ENCODE results near the gene UBE2G1. TPM values are rescaled to one million over a fixed set of nuclear protein-coding genes. Genes with fewer than 3 reads are reported as not detected.

The UBE2G1 gene
- total RNA-seq, 1 experiment from 2014 or later: 80.6 TPM

DNA sequence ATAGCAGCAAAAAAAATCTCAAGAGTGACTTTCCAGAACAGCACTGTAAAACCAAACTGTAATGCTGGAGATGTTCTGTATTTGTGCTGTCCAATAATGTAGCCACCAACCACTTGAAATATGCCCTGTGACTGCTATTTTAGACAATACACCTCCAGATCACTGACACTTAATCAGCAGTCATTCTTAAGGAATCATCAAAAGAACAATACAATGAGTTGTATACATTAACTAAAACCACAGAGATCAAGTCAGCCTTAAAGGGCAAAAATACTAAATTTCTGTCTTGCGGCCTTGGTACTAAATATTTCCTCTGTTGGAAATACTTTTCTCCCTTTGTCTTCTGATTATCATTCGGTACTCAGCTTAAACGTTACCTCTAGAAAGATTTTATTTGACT, 69.1 kb downstream of the UBE2G1 start (continued):
- TF ChIP-seq, protein P1, sequence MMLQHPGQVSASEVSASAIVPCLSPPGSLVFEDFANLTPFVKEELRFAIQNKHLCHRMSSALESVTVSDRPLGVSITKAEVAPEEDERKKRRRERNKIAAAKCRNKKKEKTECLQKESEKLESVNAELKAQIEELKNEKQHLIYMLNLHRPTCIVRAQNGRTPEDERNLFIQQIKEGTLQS (IDR thresholded peaks at IDR 0.05): no peak
- TF ChIP-seq FOSL1 (IDR thresholded peaks at IDR 0.05; ENCODE audit: low read depth) (no peak), ZFX (IDR thresholded peaks at IDR 0.05) (no peak), EGR1 (IDR thresholded peaks at IDR 0.05; ENCODE audit: low read depth) (no peak), CBX3 (IDR thresholded peaks at IDR 0.05; ENCODE audit: low read depth) (no peak), POLR2A (IDR thresholded peaks at IDR 0.05; ENCODE audit: borderline replicate concordance, extremely low read depth, insufficient read depth, insufficient read length) (no peak), JUND (IDR thresholded peaks at IDR 0.05) (no peak)

DNA sequence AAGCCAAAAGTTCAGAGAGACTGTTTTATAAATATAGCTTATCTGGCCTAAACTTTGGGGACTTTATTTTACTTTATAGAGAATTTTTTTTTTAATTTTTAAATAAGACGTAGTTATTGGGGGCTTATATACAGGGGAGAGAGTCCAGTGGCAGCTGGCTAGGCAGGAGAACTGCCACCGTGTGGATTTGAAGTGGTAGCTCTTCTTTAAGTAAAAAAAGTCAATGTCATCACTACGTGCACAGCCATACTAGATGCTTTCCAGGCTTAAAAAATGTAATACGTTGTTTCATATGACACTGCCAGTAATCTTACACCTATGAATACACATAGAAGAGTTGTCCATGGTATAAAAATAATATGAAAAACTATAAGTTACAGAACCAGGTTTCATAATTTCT, 70.8 kb downstream of the UBE2G1 start:
- ATAC-seq (no peak), DNase-seq (ENCODE audit: low read depth, low spot score) (no peak)
- no peak overlapping the region for H3K4me3 ChIP-seq (replicated peaks in 1 of 2; ENCODE audit: low read depth in 1 of 2, low read length in 2 of 2)
- RAD21 ChIA-PET (ENCODE audit: low non-redundant PET in 1 of 2, low total read pairs in 2 of 2, uncharacterized antibody in 2 of 2, unreplicated experiment in 2 of 2): no interaction called here
- no peaks in the 10 kb centered on the region for H3K9me3 ChIP-seq (ENCODE audit: control insufficient read depth in 1 of 2, insufficient read depth in 1 of 2, low read depth in 1 of 2, low read length in 2 of 2)
- peaks cover 0 to 3% of the 10 kb centered on the region in 2 experiments; a peak in 2 of 4 replicates for H3K36me3 ChIP-seq (ENCODE audit: control insufficient read depth in 1 of 2, insufficient read depth in 2 of 2, low read length in 2 of 2)
- no peaks in the 10 kb centered on the region for H3K27me3 ChIP-seq (ENCODE audit: insufficient read depth, low read length)
- intact Hi-C loops (cut with micrococcal nuclease): no loop called here
- no peak overlapping the region for H3K9ac ChIP-seq (ENCODE audit: low read length)
- peaks cover 71% of the 10 kb centered on the region for H3K79me2 ChIP-seq (ENCODE audit: insufficient read depth, low read length)
- H3K9me2 ChIP-seq (ENCODE audit: insufficient read depth): no peaks in the 10 kb centered on the region
- no peak overlapping the region for H3K4me2 ChIP-seq (ENCODE audit: low read length)
- H4K20me1 ChIP-seq (ENCODE audit: insufficient read depth): 0 out of 2 replicates have a peak, but pooled peaks cover 12% of the 10 kb centered on the region
- TF ChIP-seq CEBPB (IDR thresholded peaks at IDR 0.05; ENCODE audit: low read depth): no peak
- TF ChIP-seq, protein P2, sequence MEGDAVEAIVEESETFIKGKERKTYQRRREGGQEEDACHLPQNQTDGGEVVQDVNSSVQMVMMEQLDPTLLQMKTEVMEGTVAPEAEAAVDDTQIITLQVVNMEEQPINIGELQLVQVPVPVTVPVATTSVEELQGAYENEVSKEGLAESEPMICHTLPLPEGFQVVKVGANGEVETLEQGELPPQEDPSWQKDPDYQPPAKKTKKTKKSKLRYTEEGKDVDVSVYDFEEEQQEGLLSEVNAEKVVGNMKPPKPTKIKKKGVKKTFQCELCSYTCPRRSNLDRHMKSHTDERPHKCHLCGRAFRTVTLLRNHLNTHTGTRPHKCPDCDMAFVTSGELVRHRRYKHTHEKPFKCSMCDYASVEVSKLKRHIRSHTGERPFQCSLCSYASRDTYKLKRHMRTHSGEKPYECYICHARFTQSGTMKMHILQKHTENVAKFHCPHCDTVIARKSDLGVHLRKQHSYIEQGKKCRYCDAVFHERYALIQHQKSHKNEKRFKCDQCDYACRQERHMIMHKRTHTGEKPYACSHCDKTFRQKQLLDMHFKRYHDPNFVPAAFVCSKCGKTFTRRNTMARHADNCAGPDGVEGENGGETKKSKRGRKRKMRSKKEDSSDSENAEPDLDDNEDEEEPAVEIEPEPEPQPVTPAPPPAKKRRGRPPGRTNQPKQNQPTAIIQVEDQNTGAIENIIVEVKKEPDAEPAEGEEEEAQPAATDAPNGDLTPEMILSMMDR (IDR thresholded peaks at IDR 0.05 in 2 of 3, conservative IDR thresholded peaks at IDR 0.05 in 1 of 3; ENCODE audit: borderline replicate concordance in 1 of 3, insufficient read depth in 1 of 3, low read depth in 2 of 3, low read length in 2 of 3): no peak
- no peak for TF ChIP-seq SRF (IDR thresholded peaks at IDR 0.05; ENCODE audit: low read depth)
- no peaks in the 10 kb centered on the region for H3K4me1 ChIP-seq (ENCODE audit: control insufficient read depth in 1 of 2, insufficient read depth in 2 of 2, low read length in 2 of 2)
- POLR2A ChIA-PET: no interaction called here
- CTCF ChIA-PET: interaction anchor here (0.9 kb wide), 1 partner anchor 8 kb away, joined by 4 read pairs; no protein-coding TSS in a partner anchor
- no peak overlapping the region for H3K27ac ChIP-seq (ENCODE audit: low read depth, low read length)
- BruUV-seq (replicated peaks): no TSS peak
- no peak overlapping the region for H2AFZ ChIP-seq (ENCODE audit: low read depth, low read length, poor library complexity, severe bottlenecking)

Data from HCT116 (cell line).